Esophagus squamous epithelium (tissue), 5 donors: ENCODE data around the gene ZNF888. TPM values are rescaled to one million over a fixed set of nuclear protein-coding genes. Genes with fewer than 3 reads are reported as not detected.

Source experiments
- DNase-seq: peaks from one replicate; lab custom pipeline; 2025; lab: John Stamatoyannopoulos, UW
- H3K27ac ChIP-seq, 4 donors: fragments of 200-600 bp; sonication (generic); one replicate each; pipeline ENCODE4 v1.5.1; 2016 to 2019; ENCODE audit warnings: mild to moderate bottlenecking in 1 of 4
- H3K27me3 ChIP-seq, 4 donors: fragments of 200-600 bp; sonication (generic); 1 replicate in 3 of 4; 2 replicates in 1 of 4; pipeline versions ENCODE4 v1.5.1 to v1.6.0; 2017 to 2021; ENCODE audit warnings: antibody characterized with exemption in 1 of 4
- H3K36me3 ChIP-seq, 3 donors: fragments of 200-600 bp; sonication (generic); one replicate each; pipeline ENCODE4 v1.5.1; 2016 to 2019
- H3K4me1 ChIP-seq, 3 donors: fragments of 200-600 bp; sonication (generic); one replicate each; pipeline ENCODE4 v1.5.1; 2017 to 2019
- H3K4me3 ChIP-seq, 4 donors: fragments of 200-600 bp; sonication (generic); 1 replicate in 3 of 4; 2 replicates in 1 of 4; pipeline ENCODE4 v1.5.1; 2016 to 2019; ENCODE audit warnings: mild to moderate bottlenecking in 2 of 4, moderate library complexity in 1 of 4
- H3K9me3 ChIP-seq, 3 donors: fragments of 200-600 bp; sonication (generic); one replicate each; pipeline ENCODE4 v1.5.1; 2016 to 2019
- POLR2A ChIP-seq, 4 donors: fragments of 450-650 bp; IDR thresholded peaks; one replicate each; pipeline ENCODE4 v1.6.1; 2017; ENCODE audit warnings: antibody characterized with exemption in 4 of 4, mild to moderate bottlenecking in 4 of 4, moderate library complexity in 3 of 4
- WGBS, 2 donors: methylation state at CpG; one replicate each; pipeline ENCODE4 v1.1.5; 2018; 5-methylcytosine and 5-hydroxymethylcytosine counted together
- intact Hi-C: fragments of 100-400 bp; cut with DNase I; formaldehyde crosslinking; loops from one replicate; pipeline ENCODE4 v1.15.0; 2022
- total RNA-seq, 4 donors: library from RNA; depleted of rRNA; stranded (reverse); fragments of >200 nt; gene quantifications; one replicate each; pipeline ENCODE4 v1.1.0, GENCODE V29; 2016
- TF ChIP-seq, protein P1 (sequence below), 6 experiments: fragments of 450-650 bp in 4 of 6; fragments of 200-600 bp in 2 of 6; sonication (generic) in 2 of 6; IDR thresholded peaks; one replicate each; pipeline ENCODE4 v1.5.1; 2016 to 2019; ENCODE audit warnings: antibody characterized with exemption in 6 of 6, mild to moderate bottlenecking in 4 of 6, moderate library complexity in 4 of 6
- donor health status: DM: yes; HTN: yes; CAD: no.

ZNF888 gene
- total RNA-seq, 4 donors from 2014 or later, result 1.8 to 6.3 (median 4.1) TPM

DNA sequence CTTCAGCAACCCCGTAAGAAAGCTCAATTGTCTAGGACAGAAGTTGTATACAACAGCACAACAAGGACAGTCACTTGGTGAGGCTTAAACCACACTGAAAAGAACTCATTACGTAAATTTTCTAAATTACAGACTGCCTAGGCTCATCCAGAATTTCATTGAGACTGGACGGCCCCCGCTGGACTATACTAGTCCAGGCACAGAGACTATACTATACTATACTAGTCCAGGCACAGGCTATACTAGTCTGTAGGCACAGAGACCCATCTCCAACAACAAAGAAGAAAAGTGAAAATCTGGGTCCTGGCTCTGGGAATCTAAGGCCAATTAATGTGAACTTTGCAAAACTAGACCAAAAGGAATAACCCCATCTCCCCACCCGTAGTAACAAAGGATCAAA lies 38.8 kb upstream of the ZNF888 start:
- intact Hi-C loops, result no loop called here
- WGBS, 2 donors, result 7 to 17% methylated on average over 5 of the region's 5 CpGs
- Histone ChIP-seq H3K27me3 (no peaks in the 10 kb centered on the region), H3K4me1 (peaks cover 3 to 22% (median 15%) of the 10 kb centered on the region in 3 donors), H3K36me3 (peaks cover 0 to 34% (median 9%) of the 10 kb centered on the region in 3 donors), H3K27ac (peak overlapping the region; percentile 74 to 91 (median 82)), H3K9me3 (peaks cover 0 to 40% (median 27%) of the 10 kb centered on the region in 3 donors), H3K4me3 (peak overlapping the region; percentile 57 to 71 (median 68))
- DNase-seq, result no peak
- TF ChIP-seq POLR2A (IDR thresholded peaks at IDR 0.05), result no peak
- TF ChIP-seq, protein P1, sequence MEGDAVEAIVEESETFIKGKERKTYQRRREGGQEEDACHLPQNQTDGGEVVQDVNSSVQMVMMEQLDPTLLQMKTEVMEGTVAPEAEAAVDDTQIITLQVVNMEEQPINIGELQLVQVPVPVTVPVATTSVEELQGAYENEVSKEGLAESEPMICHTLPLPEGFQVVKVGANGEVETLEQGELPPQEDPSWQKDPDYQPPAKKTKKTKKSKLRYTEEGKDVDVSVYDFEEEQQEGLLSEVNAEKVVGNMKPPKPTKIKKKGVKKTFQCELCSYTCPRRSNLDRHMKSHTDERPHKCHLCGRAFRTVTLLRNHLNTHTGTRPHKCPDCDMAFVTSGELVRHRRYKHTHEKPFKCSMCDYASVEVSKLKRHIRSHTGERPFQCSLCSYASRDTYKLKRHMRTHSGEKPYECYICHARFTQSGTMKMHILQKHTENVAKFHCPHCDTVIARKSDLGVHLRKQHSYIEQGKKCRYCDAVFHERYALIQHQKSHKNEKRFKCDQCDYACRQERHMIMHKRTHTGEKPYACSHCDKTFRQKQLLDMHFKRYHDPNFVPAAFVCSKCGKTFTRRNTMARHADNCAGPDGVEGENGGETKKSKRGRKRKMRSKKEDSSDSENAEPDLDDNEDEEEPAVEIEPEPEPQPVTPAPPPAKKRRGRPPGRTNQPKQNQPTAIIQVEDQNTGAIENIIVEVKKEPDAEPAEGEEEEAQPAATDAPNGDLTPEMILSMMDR (IDR thresholded peaks at IDR 0.05), result no peak

GRCh38 chr19:52959613-52960295 lies 36.5 kb upstream of the ZNF888 start:
- intact Hi-C loops, result no loop called here
- WGBS, 2 donors, result 80 to 97% methylated on average over 8 to 11 of the region's 11 CpGs
- Histone ChIP-seq H3K4me3 (no peak overlapping the region), H3K27ac (no peak overlapping the region), H3K9me3 (peaks cover 0 to 59% (median 46%) of the 10 kb centered on the region in 3 donors), H3K36me3 (peaks cover 9 to 56% (median 10%) of the 10 kb centered on the region in 3 donors), H3K27me3 (no peaks in the 10 kb centered on the region), H3K4me1 (peaks cover 3 to 22% (median 15%) of the 10 kb centered on the region in 3 donors)
- no peak for DNase-seq
- TF ChIP-seq POLR2A (IDR thresholded peaks at IDR 0.05), result no peak
- TF ChIP-seq, protein P1 (IDR thresholded peaks at IDR 0.05), result no peak

DNA sequence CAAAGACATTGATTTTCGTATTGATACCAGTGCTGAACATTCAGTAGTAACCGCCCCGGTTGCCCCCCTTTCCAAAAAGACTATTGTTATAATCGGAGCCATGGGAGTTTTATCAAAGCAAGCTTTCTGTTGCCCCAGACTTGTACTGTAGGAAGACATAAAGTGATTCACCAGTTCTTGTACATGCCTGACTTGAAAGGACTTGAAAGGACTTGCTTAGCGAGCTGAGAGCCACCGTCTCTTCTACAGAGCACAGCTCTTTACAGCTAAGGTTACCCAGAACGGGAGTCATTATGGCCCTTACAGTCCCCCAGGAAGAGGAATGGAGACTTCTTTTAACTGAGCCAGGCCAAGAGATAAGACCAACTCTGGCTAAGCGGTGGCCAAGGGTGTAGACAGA lies 34.4 kb upstream of the ZNF888 start:
- Histone ChIP-seq H3K9me3 (peaks cover 0 to 77% (median 57%) of the 10 kb centered on the region in 3 donors), H3K4me3 (no peak overlapping the region), H3K27me3 (no peaks in the 10 kb centered on the region), H3K36me3 (peaks cover 14 to 75% (median 18%) of the 10 kb centered on the region in 3 donors), H3K4me1 (peaks cover 3 to 13% (median 9%) of the 10 kb centered on the region in 3 donors), H3K27ac (peak overlapping the region in 1 of 4 donors; percentile 16)
- no peak for DNase-seq
- TF ChIP-seq, protein P1 (IDR thresholded peaks at IDR 0.05), result no peak
- no peak for TF ChIP-seq POLR2A (IDR thresholded peaks at IDR 0.05)
- WGBS, 2 donors, result 76 to 80% methylated on average over 7 to 8 of the region's 8 CpGs
- intact Hi-C loops, result no loop called here

DNA sequence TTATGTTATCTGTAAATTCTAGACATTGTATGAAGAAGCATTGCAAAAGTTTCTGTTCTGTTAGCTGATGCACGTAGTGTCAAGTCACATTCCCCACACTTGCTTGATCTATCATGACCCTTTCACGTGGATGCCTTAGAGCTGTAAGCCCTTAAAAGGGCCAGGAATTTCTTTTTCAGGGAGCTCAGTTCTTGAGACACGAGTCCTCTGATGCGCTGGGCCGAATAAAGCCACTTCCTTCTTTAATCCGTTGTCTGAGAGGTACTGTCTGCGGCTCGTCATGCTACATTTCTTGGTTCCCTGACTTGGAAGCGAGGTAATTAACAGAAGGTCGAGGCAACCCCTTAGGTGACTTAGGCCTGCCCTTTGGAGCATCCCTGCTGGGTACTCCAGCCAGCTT lies 33.7 kb upstream of the ZNF888 start:
- WGBS, 2 donors, result 93 to 95% methylated on average over 8 to 10 of the region's 10 CpGs
- no peak overlapping the region for H3K4me3 ChIP-seq
- peaks cover 21 to 82% (median 25%) of the 10 kb centered on the region in 3 donors for H3K36me3 ChIP-seq
- H3K4me1 ChIP-seq, result peaks cover 3 to 10% (median 5%) of the 10 kb centered on the region in 3 donors
- no peaks in the 10 kb centered on the region for H3K27me3 ChIP-seq
- H3K9me3 ChIP-seq, result peaks cover 0 to 84% (median 64%) of the 10 kb centered on the region in 3 donors
- intact Hi-C loops, result no loop called here
- no peak for DNase-seq
- TF ChIP-seq, protein P1 (IDR thresholded peaks at IDR 0.05), result no peak
- no peak for TF ChIP-seq POLR2A (IDR thresholded peaks at IDR 0.05)
- no peak overlapping the region for H3K27ac ChIP-seq

- TF ChIP-seq, protein P1 (IDR thresholded peaks at IDR 0.05), result no peak
- no peak for TF ChIP-seq POLR2A (IDR thresholded peaks at IDR 0.05)
- no peak overlapping the region for H3K4me3 ChIP-seq
- peaks cover 21 to 48% (median 27%) of the 10 kb centered on the region in 3 donors for H3K36me3 ChIP-seq
- H3K4me1 ChIP-seq, result peaks cover 0 to 21% (median 0%) of the 10 kb centered on the region in 3 donors
- no peaks in the 10 kb centered on the region for H3K27me3 ChIP-seq
- WGBS, 2 donors, result 53 to 100% methylated on average over 1 of the region's 1 CpG
- peaks cover 5 to 86% (median 75%) of the 10 kb centered on the region in 3 donors for H3K9me3 ChIP-seq
- no peak overlapping the region for H3K27ac ChIP-seq
- no peak for DNase-seq
- intact Hi-C loops, result no loop called here
Observed at GRCh38 chr19:52949422-52949821, 26.2 kb upstream of the ZNF888 start.
